T-cell (primary cell): ENCODE measurements around the gene CPO. TPM values are rescaled to one million over a fixed set of nuclear protein-coding genes. Genes with fewer than 3 reads are reported as not detected.
A peak's percentile ranks its signal among the peaks of the same experiment; 100 is the strongest.

Experiments
- ATAC-seq, 4 experiments: fragments of 200-7000 bp in 3 of 4; fragments of 150-1000 bp in 1 of 4; cut with Tn5 transposase; replicated peaks in 1 of 4; 1 replicate in 3 of 4; 2 replicates in 1 of 4; pipeline ENCODE4 v1.10.0; 2021; ENCODE audit warnings: moderate library complexity in 3 of 4, mild to moderate bottlenecking in 2 of 4, moderate number of reproducible peaks in 1 of 4
- CTCF ChIA-PET, 2 donors: fragments of 300-600 bp; sonication (Branson Sonifier 250); formaldehyde crosslinking; loops; one replicate each; lab custom pipeline; 2022; ENCODE audit warnings: antibody characterized with exemption in 2 of 2; lab: Charles Lee
- POLR2A ChIA-PET, 2 donors: fragments of 300-600 bp; sonication (Branson Sonifier 250); formaldehyde crosslinking; loops; one replicate each; lab custom pipeline; 2022; ENCODE audit warnings: antibody characterized with exemption in 2 of 2; lab: Charles Lee
- DNase-seq, 35 experiments: peaks; one replicate each; pipeline versions ENCODE4 v3.0.0 to v3.0.0-alpha.2; 2013 to 2023
- H3K27ac ChIP-seq: one replicate; pipeline ENCODE4 v1.5.1; 2013; ENCODE audit warnings: low read length
- H3K27me3 ChIP-seq, 2 experiments: replicated peaks in 1 of 2; 1 replicate in 1 of 2; 2 replicates in 1 of 2; pipeline versions ENCODE4 v1.6.1 to v1.7.0; 2013; ENCODE audit warnings: low read length in 1 of 2, mixed read lengths in 1 of 2; ENCODE audit not compliant: control insufficient read depth in 2 of 2, insufficient read depth in 2 of 2; ENCODE audit errors: extremely low read depth in 1 of 2
- H3K36me3 ChIP-seq, 2 donors: 1 replicate in 1 of 2; 2 replicates in 1 of 2; pipeline versions ENCODE4 v1.6.1 to v1.7.0; 2013; ENCODE audit warnings: low read length in 1 of 2; ENCODE audit not compliant: control insufficient read depth in 2 of 2, insufficient read depth in 1 of 2; ENCODE audit errors: extremely low read depth in 1 of 2
- H3K4me1 ChIP-seq, 2 experiments: 1 replicate in 1 of 2; 2 replicates in 1 of 2; pipeline versions ENCODE4 v1.6.1 to v1.7.0; 2013; ENCODE audit warnings: low read length in 2 of 2, mixed read lengths in 1 of 2; ENCODE audit not compliant: insufficient read depth in 2 of 2, control insufficient read depth in 1 of 2; ENCODE audit errors: extremely low read depth in 1 of 2
- H3K4me3 ChIP-seq, 2 donors: 1 replicate in 1 of 2; 2 replicates in 1 of 2; pipeline versions ENCODE4 v1.5.1 to v1.7.0; 2013; ENCODE audit warnings: mild to moderate bottlenecking in 2 of 2, low read length in 1 of 2, moderate library complexity in 1 of 2; ENCODE audit not compliant: control insufficient read depth in 1 of 2; ENCODE audit errors: extremely low read depth in 1 of 2
- H3K9me3 ChIP-seq: 2 replicates; pipeline ENCODE4 v1.7.0; 2013
- H3K27ac Mint-ChIP-seq, 2 donors: one replicate each; pipeline ENCODE4 v1.8.0; 2020 to 2021; ENCODE audit warnings: mild to moderate bottlenecking in 2 of 2, mixed read lengths in 2 of 2
- H3K27me3 Mint-ChIP-seq, 2 donors: one replicate each; pipeline ENCODE4 v1.8.0; 2021 to 2022; ENCODE audit warnings: mixed read lengths in 2 of 2
- H3K36me3 Mint-ChIP-seq: one replicate; pipeline ENCODE4 v1.8.0; 2021; ENCODE audit warnings: mixed read lengths
- H3K4me1 Mint-ChIP-seq, 3 donors: one replicate each; pipeline ENCODE4 v1.8.0; 2020 to 2022; ENCODE audit warnings: mixed read lengths in 3 of 3, mild to moderate bottlenecking in 1 of 3
- H3K4me3 Mint-ChIP-seq, 3 donors: one replicate each; pipeline ENCODE4 v1.8.0; 2020 to 2022; ENCODE audit warnings: mild to moderate bottlenecking in 3 of 3, mixed read lengths in 3 of 3, moderate library complexity in 3 of 3
- H3K9me3 Mint-ChIP-seq, 3 donors: one replicate each; pipeline ENCODE4 v1.8.0; 2020 to 2022; ENCODE audit warnings: mixed read lengths in 3 of 3
- WGBS: methylation state at CpG from one replicate; pipeline ENCODE4 v1.1.5; 2013; ENCODE audit warnings: missing lambda C conversion rate; ENCODE audit not compliant: insufficient coverage; 5-methylcytosine and 5-hydroxymethylcytosine counted together
- total RNA-seq, 35 experiments: library from RNA in 6 of 35; stranded (reverse) in 6 of 35; fragments of 120-200 nt in 1 of 35; gene quantifications; one replicate each; pipeline versions ENCODE4 v1.2.1 to v1.2.4 and lab custom pipeline; 2013 to 2026

Gene CPO
- total RNA-seq, 5 donors from 2014 or later (not counting 1 experiment from before 2014, with no cell fraction given) = 0.30 TPM; not detected in 4

DNA sequence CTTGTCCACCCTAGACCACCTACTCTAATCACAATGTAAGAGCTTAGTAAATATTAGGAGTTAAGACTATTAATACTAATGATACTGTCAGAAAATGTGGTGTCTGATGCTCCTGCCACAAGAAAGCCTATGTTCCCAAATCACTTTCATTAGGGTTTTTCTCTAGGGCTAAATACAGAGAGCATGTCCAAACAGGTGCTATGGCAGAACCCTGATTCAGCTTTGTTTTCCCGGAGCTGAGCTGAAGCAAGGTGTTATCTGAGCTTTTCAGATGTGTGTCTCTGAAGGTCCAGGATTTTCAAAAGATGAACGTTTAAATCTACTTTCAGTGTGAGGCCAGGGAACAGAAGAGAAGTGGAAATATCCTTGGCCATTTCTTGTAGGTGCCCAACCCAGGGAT, 40.6 kb downstream of the CPO start:
- Mint-ChIP-seq H3K27ac (no peak overlapping the region), H3K27me3 (peaks cover 3 to 12% of the 10 kb centered on the region in 2 donors), H3K4me3 (no peak overlapping the region), H3K4me1 (peaks cover 6 to 8% (median 7%) of the 10 kb centered on the region in 3 donors), H3K9me3 (peaks cover 0 to 5% (median 0%) of the 10 kb centered on the region in 3 donors), H3K36me3 (no peaks in the 10 kb centered on the region)
- WGBS = 100% methylated on average over 1 of the region's 2 CpGs
- POLR2A ChIA-PET = no interaction called here
- H3K4me3 ChIP-seq = no peak overlapping the region
- H3K27ac ChIP-seq = no peak overlapping the region
- DNase-seq (no peak), ATAC-seq (no peak)
- H3K36me3 ChIP-seq = no peaks in the 10 kb centered on the region
- peaks cover 0 to 14% of the 10 kb centered on the region in 2 experiments for H3K4me1 ChIP-seq
- H3K9me3 ChIP-seq = no peaks in the 10 kb centered on the region
- CTCF ChIA-PET = interaction anchor here in 1 of 2 donors (0.6 kb wide), 1 partner anchor 137 kb away, joined by 4 read pairs; no protein-coding TSS in a partner anchor
- H3K27me3 ChIP-seq = no peaks in the 10 kb centered on the region

DNA sequence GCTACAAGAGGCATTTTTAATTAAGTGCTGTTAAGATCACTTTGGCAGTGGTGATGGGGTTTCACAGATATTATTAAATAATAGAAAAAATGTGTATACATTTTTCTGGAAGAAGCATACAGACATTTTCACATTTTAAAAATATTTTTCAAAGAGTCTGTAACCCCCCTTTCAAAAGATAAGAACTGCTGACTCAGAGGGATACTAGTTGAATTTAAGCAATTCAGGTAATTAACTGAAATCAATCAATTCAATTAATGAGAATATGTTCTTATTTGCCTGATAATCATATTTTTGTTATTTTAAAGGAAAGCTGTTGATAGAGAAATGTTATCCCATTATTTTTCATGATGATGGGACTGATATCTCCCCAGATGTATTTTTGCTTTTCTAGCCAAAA, 41.1 kb downstream of the CPO start:
- Mint-ChIP-seq H3K4me1 (peaks cover 6 to 8% (median 7%) of the 10 kb centered on the region in 3 donors), H3K27ac (no peak overlapping the region), H3K9me3 (peaks cover 0 to 2% (median 0%) of the 10 kb centered on the region in 3 donors), H3K36me3 (no peaks in the 10 kb centered on the region), H3K27me3 (peaks cover 3 to 10% of the 10 kb centered on the region in 2 donors), H3K4me3 (no peak overlapping the region)
- POLR2A ChIA-PET = no interaction called here
- no peak overlapping the region for H3K27ac ChIP-seq
- peaks cover 0 to 14% of the 10 kb centered on the region in 2 experiments for H3K4me1 ChIP-seq
- no peaks in the 10 kb centered on the region for H3K36me3 ChIP-seq
- ATAC-seq (no peak), DNase-seq (no peak)
- no peak overlapping the region for H3K4me3 ChIP-seq
- no peaks in the 10 kb centered on the region for H3K9me3 ChIP-seq
- CTCF ChIA-PET = no interaction called here
- H3K27me3 ChIP-seq = no peaks in the 10 kb centered on the region

DNA sequence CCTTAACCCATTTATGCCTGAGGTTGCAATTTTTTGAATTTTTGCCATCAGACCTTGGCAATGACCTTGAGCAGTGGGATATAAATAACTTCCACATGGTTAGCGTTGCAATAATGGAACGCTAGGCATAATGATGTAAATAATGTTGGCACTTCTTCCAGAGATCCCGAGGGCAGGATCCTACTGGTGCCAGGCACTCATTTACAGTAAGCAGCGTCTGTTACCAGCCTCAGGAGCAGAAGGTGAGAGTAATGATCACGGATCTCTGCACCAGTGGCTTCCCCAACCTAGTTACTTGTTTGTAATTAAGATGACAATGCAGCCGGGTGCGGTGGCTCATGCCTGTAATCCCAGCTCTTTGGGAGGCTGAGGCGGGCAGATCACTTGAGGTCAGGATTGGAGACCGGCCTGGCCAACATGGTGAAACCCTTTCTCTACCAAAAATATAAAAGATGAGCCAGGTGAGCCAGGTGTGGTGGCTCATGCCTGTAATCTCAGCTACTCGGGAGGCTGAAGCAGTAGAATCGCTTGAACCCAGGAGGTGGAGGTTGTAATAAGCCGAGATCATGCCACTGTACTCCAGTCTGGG, 41.9 kb downstream of the CPO start:
- H3K27ac Mint-ChIP-seq = no peak overlapping the region
- POLR2A ChIA-PET = no interaction called here

DNA sequence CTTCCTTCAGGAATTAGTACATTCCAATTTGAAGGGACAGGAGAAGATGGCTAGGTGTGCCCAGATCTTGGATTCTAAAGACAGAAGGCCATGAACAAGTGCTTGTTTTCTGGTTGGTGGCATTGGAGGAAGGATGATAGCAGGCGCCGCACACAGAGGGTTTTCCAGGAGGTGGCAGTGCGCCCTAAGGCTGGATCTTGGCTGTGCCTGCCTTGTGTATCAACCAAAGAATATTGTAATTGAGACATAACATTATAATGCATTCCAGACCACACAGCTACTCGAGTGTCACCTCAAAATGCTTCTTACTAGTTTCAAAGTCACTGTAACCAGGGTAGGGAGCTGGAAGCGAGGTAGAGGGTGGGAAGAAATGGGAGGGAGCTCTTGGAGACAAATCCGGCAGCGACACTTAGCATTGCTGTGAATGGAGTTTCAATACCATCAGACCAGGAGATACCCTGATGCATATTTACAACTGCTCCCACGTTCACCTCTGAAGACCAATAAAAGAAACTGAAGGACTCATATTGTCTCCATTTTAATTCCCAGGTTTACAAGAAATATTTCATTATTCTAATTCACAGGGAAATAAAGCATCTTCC, 42.5 kb downstream of the CPO start:
- Mint-ChIP-seq H3K4me3 (no peak overlapping the region), H3K27ac (no peak overlapping the region), H3K27me3 (peaks cover 3 to 8% of the 10 kb centered on the region in 2 donors), H3K4me1 (peaks cover 6 to 8% (median 7%) of the 10 kb centered on the region in 3 donors), H3K36me3 (no peaks in the 10 kb centered on the region), H3K9me3 (no peaks in the 10 kb centered on the region)
- no peaks in the 10 kb centered on the region for H3K9me3 ChIP-seq
- no CpG with 5 or more reads among the region's 8 CpGs for WGBS
- CTCF ChIA-PET = interaction anchor here in 1 of 2 donors (0.9 kb wide), 1 partner anchor 495 kb away, joined by 3 read pairs; no protein-coding TSS in a partner anchor
- peaks cover 0 to 14% of the 10 kb centered on the region in 2 experiments for H3K4me1 ChIP-seq
- no peak overlapping the region for H3K4me3 ChIP-seq
- POLR2A ChIA-PET = no interaction called here
- ATAC-seq (peak; percentile 57 to 76 (median 62)), DNase-seq (peak; percentile 6 to 63 (median 38))
- H3K36me3 ChIP-seq = no peaks in the 10 kb centered on the region
- no peaks in the 10 kb centered on the region for H3K27me3 ChIP-seq
- no peak overlapping the region for H3K27ac ChIP-seq

More for the DNA sequence above, 41.9 kb downstream of the CPO start:
- Histone ChIP-seq H3K4me1 (peaks cover 0 to 14% of the 10 kb centered on the region in 2 experiments), H3K27ac (no peak overlapping the region), H3K4me3 (no peak overlapping the region), H3K36me3 (no peaks in the 10 kb centered on the region), H3K9me3 (no peaks in the 10 kb centered on the region), H3K27me3 (no peaks in the 10 kb centered on the region)
- Mint-ChIP-seq H3K36me3 (no peaks in the 10 kb centered on the region), H3K27me3 (peaks cover 3 to 8% of the 10 kb centered on the region in 2 donors), H3K4me3 (no peak overlapping the region), H3K9me3 (no peaks in the 10 kb centered on the region), H3K4me1 (peaks cover 6 to 8% (median 7%) of the 10 kb centered on the region in 3 donors)
- CTCF ChIA-PET = interaction anchor here in 1 of 2 donors (0.9 kb wide), 1 partner anchor 496 kb away, joined by 3 read pairs; no protein-coding TSS in a partner anchor
- ATAC-seq = no peak
- WGBS = 83% methylated on average over 3 of the region's 12 CpGs
- no peak for DNase-seq

DNA sequence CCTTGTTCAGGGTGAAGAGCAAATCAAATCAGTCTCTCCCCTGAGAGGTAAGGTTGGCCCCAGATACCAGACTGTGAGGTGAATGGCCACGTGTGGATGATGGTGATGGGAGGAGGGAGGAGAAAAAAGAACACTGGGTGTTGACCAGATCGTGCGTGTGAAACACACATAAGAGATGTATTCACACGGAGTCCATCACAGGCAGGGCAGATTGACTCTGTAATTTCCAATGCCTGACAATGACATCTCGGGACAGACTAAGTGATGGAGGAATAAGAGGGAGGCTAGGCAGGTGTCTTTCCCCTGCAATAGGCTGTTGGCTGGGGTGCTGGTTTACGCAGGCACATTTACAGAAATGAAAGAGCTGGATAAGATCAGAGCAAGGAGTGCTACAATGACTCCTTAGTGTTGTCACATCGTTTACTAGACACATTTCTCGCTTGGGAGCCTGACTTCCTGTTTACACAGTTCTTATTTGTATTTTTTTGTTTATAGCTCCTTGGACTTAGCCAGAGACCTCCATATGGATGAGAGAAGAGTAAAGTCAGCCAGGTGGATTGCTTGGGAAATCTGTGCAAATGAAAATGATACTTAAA, 43.1 kb downstream of the CPO start:
- ChIA-PET POLR2A (no interaction called here), CTCF (interaction anchor here in 1 of 2 donors (0.9 kb wide), 1 partner anchor 495 kb away, joined by 3 read pairs; no protein-coding TSS in a partner anchor)
- H3K4me3 ChIP-seq = no peak overlapping the region
- H3K36me3 ChIP-seq = no peaks in the 10 kb centered on the region
- H3K9me3 ChIP-seq = no peaks in the 10 kb centered on the region
- H3K27me3 ChIP-seq = no peaks in the 10 kb centered on the region
- Mint-ChIP-seq H3K36me3 (no peaks in the 10 kb centered on the region), H3K9me3 (no peaks in the 10 kb centered on the region), H3K4me3 (no peak overlapping the region), H3K27ac (no peak overlapping the region), H3K4me1 (peaks cover 6 to 8% (median 7%) of the 10 kb centered on the region in 3 donors), H3K27me3 (peaks cover 3 to 5% of the 10 kb centered on the region in 2 donors)
- DNase-seq = no peak
- WGBS = 81% methylated on average over 5 of the region's 8 CpGs
- no peak for ATAC-seq
- peaks cover 0 to 14% of the 10 kb centered on the region in 2 experiments for H3K4me1 ChIP-seq
- H3K27ac ChIP-seq = no peak overlapping the region

DNA sequence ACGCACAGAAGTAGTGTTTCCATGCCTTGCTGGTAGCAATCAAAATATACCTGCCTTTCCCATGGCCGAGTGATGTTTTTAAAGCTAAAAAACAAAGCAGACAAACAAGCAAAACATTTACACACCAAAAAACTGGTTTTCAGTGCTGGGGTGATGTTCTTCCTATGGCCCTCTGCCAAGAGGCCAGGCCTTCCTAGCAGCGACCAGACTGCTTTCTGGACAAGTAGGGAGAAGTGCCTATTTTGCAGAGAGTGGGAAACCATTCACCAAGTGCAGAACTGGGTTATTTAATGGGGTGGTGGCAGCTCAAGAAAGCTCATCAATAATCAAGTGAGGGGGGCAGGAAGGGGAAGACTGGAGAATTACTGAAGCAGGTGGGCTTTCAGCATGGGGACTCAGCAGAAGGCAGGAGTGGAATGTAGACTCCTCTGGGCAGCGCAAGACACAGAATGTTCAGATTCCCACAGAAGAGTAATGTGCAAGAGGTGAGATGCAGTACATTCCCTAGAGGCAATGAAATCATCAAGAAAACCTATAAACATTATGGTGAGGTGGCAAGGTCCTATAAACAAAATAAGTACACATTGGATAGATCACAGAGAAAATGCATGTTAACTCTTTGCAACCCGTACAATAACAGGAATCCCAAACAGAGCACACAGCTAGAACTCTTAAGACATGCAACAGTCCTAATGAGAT, 44.0 kb downstream of the CPO start:
- Mint-ChIP-seq H3K4me3 (no peak overlapping the region), H3K36me3 (no peaks in the 10 kb centered on the region), H3K9me3 (no peaks in the 10 kb centered on the region), H3K27me3 (peaks cover 0 to 3% of the 10 kb centered on the region in 2 donors), H3K4me1 (peaks cover 6 to 8% (median 7%) of the 10 kb centered on the region in 3 donors), H3K27ac (no peak overlapping the region)
- Histone ChIP-seq H3K4me3 (no peak overlapping the region), H3K27me3 (no peaks in the 10 kb centered on the region), H3K4me1 (peaks cover 0 to 14% of the 10 kb centered on the region in 2 experiments), H3K27ac (no peak overlapping the region), H3K9me3 (no peaks in the 10 kb centered on the region), H3K36me3 (no peaks in the 10 kb centered on the region)
- CTCF ChIA-PET = interaction anchor here (0.5 to 1.9 kb wide), 6 partner anchors 23 to 1265 kb away, joined by 3 to 8 read pairs (median 4); no protein-coding TSS in a partner anchor
- POLR2A ChIA-PET = no interaction called here
- ATAC-seq (no peak), DNase-seq (no peak)
- 86% methylated on average over 2 of the region's 5 CpGs for whole genome bisulfite sequencing
